GM12891 (cell line): Measurements from ENCODE around the gene CFAP210.

ENCODE experiments used
- POLR2A ChIP-seq: IDR thresholded peaks from 2 replicates; pipeline ENCODE4 v1.6.1; 2011; ENCODE audit warnings: low read depth, low read length, control low read depth
- POLR2AphosphoS5 ChIP-seq: IDR thresholded peaks from 2 replicates; pipeline ENCODE4 v1.6.1; 2011; ENCODE audit warnings: low read depth, low read length, control low read depth
- SPI1 ChIP-seq: IDR thresholded peaks from 2 replicates; pipeline ENCODE4 v1.6.1; 2011; ENCODE audit warnings: low read depth, low read length, control low read depth
- TAF1 ChIP-seq: IDR thresholded peaks from 2 replicates; pipeline ENCODE4 v1.6.1; 2011; ENCODE audit warnings: low read depth, low read length, control low read depth

- no peak for TF ChIP-seq POLR2A
- TF ChIP-seq SPI1, result no peak
- TF ChIP-seq POLR2AphosphoS5, result no peak
- no peak for TF ChIP-seq TAF1
Measured at GRCh38 chr2:169734169-169734847, 40.1 kb upstream of the CFAP210 start.
